ENCODE data around the gene IL1B.
"Not testable (repeated sequence)": the region's sequence is repeated elsewhere in the genome, so short reads cannot be mapped to it uniquely, and the experiment has no call there.

IL1B gene

GRCh38 chr2:112836163-112836560 lies 417 bp downstream of the IL1B start:
- DNase-seq (ENCODE audit: insufficient read length, low spot score) (no peak), FAIRE-seq (no peak)
- no peak for TF ChIP-seq CTCF (IDR thresholded peaks at IDR 0.05; ENCODE audit: insufficient read depth, missing control alignments)

- DNase-seq (ENCODE audit: insufficient read length, low spot score) (no peak), FAIRE-seq (no peak)
- TF ChIP-seq CTCF (IDR thresholded peaks at IDR 0.05; ENCODE audit: insufficient read depth, missing control alignments) = no peak
Measured at GRCh38 chr2:112835536-112836162, 930 bp downstream of the IL1B start.

GRCh38 chr2:112835061-112835501 lies 1.5 kb downstream of the IL1B start:
- DNase-seq (ENCODE audit: insufficient read length, low spot score) = no peak
- no peak for FAIRE-seq
- no peak for TF ChIP-seq CTCF (IDR thresholded peaks at IDR 0.05; ENCODE audit: insufficient read depth, missing control alignments)

GRCh38 chr2:112834396-112835037 lies 2.1 kb downstream of the IL1B start:
- no peak for TF ChIP-seq CTCF (IDR thresholded peaks at IDR 0.05; ENCODE audit: insufficient read depth, missing control alignments)
- FAIRE-seq (no peak), DNase-seq (ENCODE audit: insufficient read length, low spot score) (no peak)

GRCh38 chr2:112833976-112834375 lies 2.6 kb downstream of the IL1B start:
- TF ChIP-seq CTCF (IDR thresholded peaks at IDR 0.05; ENCODE audit: insufficient read depth, missing control alignments) = no peak
- FAIRE-seq (no peak), DNase-seq (ENCODE audit: insufficient read length, low spot score) (no peak)

GRCh38 chr2:112833639-112833931 lies 3.0 kb downstream of the IL1B start:
- not testable (repeated sequence) for FAIRE-seq

GRCh38 chr2:112832841-112833638 lies 3.5 kb downstream of the IL1B start:
- DNase-seq (ENCODE audit: insufficient read length, low spot score) = no peak
- no peak for FAIRE-seq
- no peak for TF ChIP-seq CTCF (IDR thresholded peaks at IDR 0.05; ENCODE audit: insufficient read depth, missing control alignments)

More at GRCh38 chr2:112833639-112833931, 3.0 kb downstream of the IL1B start:
- DNase-seq (ENCODE audit: insufficient read length, low spot score) = not testable (repeated sequence)
